NCI-H128 (cell line): ENCODE data around the gene WWC2.

Source experiments
- DNase-seq: peaks from one replicate; lab custom pipeline; 2025; ENCODE audit not compliant: unreplicated experiment; lab: John Stamatoyannopoulos, UW

WWC2 gene

DNA sequence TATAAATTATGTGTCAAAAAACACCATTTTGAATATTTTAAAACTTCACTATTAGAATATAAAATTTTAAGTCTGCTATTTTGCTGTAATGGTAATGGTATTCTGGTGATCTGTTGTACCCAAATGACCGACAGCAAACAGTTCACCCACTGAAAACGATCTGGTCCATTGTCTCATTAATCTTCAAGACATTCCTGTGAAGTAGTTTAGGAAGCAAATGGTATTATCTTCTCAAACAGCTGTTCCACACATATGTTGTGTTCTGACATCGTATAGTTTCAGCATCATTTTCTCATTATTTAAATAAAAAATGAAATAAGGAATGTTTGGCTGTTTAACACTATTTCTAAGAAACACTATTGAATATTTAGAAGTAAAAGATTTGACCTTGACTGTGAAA is 98.1 kb downstream of the WWC2 start:
- DNase-seq: no peak

DNA sequence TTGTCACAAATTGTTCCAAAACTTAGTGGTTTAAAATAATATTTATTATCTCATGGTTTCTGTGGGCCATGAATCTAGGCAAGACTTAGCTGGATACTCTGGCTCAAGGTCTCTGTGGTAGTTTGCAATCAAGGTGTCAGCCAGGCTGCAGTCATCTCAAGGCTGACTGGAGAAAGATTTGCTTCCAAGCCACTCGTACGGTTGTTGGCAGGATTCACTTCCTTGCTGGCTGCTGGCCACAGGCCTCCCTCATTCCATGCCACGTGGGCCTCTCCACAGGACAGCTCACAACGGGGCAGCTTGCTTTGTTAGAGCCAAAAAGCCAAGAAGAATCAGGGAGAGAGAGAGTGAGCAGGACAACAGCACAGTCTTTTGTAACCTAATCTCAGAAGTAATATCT is 101.4 kb downstream of the WWC2 start:
- no peak for DNase-seq

DNA sequence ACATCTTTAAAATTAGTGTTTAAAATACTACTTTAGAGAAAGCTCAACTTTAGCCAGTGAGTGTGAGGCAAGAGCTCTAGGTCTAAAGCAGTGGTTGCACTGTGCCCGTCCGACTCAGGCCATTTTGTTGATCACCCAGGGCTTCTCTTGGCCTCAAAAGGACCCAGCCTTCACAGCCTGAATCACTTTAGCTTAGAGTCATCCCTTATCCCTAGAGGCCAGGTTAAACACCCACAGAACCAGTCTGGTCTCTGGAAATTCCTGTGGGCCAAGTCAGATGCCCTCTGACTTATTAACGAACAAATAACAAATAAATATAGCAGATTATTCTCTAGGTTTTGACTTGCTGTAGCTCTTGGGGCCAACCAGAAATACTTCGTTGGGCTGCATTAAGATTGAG is 102.3 kb downstream of the WWC2 start:
- no peak for DNase-seq

DNA sequence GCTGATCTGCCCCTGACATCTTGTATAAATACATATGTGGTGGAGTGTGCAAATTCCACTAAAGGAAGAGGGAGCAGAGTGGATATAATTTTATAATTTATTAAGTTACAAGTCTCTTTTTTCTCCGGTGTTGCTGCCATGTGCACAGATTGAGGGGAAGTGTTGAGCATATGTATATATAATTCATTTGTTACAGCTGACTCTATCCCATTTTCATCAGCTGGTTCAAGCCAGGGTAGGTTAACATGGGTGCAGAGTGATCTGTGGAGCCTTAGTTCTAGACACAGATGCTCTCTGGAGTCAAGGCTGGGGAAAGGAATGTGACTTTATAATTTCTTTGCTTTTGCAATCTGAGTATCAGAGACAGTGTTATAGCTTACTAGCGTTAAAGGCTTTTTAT is 103.5 kb downstream of the WWC2 start:
- DNase-seq: no peak

DNA sequence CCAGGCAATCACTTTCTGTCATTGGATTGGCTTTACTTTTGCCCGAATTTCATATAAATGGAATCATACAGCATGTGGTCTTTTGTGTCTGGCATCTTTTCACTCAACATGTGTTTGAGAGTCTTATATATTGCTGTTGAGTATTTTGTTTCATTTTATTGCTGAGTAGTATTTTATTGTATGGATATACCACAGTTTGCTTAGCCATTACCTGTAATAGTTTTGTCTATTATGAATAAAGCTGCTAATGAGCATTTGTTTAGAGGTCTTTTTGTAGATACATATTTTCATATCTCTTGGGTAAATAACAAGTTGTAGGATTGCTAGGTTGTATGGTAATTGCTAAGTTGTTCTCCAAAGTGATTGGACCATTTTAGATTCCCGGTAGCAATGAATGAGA is 105.7 kb downstream of the WWC2 start:
- DNase-seq: no peak

DNA sequence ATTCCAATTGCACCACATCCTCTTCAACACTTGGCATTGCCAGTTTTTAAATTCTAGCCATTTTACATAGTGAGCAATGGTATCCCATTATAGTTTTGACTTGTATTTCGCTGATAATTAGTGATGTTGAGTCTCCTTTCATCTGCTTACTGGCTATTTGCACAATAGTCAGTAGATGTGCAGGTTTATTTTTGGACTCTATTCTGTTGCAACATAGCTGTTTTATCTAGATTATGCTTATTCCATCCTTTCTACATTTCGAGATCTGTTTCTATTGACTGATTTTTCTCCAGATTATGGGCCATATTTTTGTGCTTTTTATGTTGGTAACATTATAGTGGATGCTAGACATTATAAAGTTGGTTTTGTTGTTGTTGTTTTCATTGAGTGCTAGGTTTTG is 106.1 kb downstream of the WWC2 start:
- no peak for DNase-seq

DNA sequence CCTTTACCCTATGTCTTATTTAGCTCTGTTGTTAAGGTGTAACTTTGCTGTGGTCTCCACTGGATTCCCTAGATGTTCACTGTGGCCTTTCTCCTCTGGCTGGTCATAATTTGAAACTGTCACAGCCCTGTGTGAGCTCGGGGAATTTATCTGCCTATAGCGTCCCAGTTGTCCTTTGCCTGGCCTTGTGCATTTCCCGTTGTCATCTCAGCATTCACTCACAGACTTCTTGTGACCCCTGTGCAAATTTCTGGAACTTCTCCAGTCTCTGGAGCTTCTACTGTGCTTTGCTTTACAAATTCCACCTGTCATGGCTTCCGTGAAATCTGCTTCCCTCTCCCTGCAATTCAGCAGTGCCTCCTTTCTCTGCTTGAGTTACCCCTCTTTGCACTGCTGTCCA is 106.7 kb downstream of the WWC2 start:
- no peak for DNase-seq

DNA sequence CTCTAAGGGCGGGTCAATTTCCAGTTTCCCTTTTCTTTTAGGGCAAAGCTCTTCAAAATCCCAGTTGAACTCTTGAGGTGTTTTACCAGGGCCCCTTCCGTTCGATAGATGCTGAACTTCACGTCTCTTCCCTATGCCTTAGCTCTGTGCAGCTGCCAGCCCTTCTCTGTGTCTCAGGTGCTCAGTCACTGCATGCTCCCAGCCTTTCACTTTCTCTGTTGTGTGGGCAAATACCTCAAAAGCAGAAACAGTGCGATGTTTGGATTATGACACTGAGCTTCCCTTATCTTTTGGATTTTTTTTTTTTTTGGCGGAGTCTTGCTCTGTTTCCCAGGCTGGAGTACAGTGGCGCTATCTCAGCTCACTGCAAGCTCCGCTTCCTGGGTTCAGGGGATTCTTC is 112.5 kb downstream of the WWC2 start:
- no peak for DNase-seq

DNA sequence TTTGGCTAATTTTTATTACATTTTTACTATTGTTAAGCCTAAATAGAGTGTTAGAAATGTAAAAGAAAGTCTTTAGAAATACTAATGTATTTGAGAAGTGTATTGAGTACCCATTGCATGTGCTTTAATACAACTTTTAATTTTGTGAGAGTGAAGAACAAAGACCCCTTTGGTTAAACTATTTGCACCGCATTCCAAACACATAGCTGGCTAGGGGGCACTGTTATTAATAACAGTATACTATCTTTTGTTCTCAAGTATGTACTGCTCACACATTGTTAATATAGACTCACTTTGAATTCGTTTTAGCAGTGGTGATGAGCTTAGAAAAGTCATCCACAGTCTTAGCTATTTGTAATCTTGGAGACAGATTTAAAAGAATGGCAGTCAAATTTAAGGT is 114.9 kb downstream of the WWC2 start:
- no peak for DNase-seq

DNA sequence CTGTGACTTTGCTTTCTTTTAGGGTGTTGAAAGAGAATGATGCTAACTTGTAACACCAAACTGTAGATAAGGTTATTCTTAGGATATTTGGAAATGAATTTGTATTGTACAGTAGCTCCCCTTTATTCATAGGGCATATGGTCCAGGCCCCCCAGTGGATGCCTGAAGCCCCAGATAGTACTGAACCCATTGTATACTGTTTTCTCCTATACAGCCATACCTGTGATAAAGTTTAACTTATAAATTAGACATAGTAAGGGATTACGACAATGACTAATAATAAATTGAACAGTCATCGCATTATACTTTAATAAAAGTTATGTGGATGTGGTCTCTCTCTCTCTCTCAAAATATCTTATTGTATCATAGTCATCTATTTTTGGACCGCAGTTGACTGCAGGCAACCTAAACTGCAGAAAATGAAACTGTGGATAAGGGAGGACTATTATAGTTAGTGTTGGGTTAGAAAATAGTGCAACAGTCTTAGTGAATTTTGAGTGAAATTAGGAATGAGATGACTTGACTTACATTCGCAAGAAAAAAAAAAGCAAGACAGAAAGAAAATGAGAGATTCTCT is 115.9 kb downstream of the WWC2 start:
- no peak for DNase-seq

DNA sequence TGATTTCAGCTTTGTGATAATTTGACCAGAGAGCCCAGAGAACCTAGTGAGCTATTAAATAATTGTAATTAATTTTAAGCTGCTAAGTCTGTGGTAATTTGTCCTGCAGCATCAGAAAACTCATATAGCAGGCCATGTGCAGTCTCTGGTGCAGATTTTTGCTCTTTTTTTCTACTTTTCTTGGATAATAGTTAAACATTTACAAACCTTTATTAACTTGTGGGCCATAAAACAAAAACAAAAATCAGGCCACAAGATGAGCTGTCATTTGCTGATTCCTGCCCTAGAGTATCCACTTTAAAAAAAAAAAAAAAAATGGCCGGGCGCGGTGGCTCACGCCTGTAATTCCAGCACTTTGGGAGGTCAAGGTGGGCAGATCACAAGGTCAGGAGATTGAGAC is 121.2 kb downstream of the WWC2 start:
- DNase-seq: no peak

DNA sequence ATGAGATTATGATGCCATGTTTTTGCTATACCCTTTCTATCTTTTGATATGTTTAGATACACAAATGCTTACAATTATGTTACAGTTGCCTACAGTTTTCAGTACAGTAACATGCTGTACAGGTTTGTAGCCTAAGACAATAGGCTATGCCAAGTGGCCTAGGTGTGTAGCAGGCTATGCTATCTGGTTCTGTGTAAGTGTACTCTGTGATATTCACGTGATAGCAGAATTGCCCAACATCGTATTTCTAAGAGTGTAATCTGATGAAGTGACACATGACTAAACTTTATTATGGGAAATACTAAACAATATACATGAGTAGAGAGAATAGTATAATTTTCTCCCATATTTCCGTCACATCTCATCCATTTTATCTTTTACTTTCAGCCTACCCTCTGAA is 124.0 kb downstream of the WWC2 start:
- no peak for DNase-seq

DNA sequence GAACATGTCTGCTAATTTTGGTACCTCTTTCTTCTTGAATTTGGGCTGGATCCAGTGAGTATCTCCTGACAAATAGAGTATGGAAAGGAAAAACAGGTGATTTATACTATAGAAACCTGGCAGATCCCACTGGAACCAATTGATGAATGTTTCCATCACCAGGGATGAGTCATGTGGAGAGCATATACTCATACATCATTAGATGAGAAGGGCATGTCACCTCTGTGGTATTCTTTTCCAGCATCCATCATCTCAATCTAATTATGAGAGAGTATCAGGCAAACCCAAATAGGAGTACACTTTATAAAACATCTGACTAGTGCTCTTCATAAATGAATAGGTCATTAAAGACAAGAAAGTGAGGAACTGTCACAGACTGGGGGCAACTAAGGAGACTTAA is 130.3 kb downstream of the WWC2 start:
- DNase-seq: no peak

DNA sequence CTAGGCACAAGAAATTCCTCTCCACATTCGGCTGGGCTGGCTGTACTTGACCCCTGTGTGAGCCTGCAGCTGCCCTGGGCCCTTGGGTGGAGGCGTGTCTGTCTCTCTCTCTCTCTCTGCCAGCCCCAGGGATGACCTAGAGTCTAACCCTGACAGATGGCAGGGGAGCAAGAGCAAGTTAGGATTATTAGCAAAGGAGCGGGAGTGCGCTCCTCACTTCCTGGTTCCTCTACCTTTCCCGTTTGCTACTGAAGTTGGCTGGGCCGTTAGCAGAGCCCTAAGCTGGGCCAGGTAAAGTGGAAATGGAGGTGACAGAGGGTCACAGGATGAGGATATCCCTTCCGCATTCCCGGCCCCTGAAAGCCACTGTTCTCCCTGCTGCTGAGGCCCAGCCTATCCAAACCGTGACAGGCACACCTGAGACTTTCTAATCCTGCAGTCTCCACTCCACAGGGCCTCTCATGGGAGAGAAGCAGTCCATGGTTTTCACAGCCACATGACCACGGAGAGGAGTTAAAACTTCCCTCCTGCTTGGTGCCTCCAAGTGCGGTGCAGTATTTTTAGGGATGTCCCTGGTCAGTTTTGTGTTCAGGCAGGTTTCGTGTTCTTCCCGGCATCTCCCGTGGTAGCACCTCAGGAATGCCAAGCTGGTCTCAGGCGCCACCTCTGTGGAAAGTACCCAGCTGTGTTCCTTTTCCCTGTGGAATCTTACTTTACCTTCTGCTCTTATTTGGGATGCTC is 141.7 kb downstream of the WWC2 start:
- DNase-seq: no peak

DNA sequence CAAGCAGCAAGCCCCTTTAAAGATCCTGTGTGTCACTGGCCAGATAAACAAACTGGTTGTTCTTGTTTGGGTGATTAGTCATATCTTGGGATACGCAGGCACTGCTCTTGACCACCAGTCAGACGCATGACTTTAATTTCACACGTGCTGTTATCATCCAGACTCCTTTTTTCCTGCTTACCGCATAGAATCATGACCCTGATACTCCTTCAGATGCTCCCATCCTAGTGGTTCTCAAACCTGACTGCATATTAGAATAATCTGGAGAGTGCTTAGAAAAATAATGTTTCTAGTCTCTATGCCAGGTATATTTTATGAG is 142.2 kb downstream of the WWC2 start:
- no peak for DNase-seq

DNA sequence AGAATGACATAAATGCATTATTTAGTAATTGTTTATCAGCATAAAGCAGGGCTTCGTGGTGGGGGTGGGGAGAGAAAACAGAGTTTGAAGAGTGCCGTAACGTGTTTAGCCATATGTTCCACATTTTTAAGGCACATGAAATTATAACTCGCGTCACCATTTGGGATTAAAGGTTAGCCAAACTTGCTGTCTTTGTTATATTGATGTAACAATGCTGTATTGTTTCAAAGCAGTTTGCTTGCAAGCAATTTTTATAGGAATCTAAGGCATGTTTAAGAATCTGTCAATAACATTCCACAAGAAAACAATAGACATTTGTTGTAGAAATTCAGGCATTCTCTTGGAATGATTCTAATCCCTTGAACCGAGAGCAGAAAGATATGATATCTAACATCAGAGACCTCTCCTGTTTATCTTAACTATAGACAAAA is 142.7 kb downstream of the WWC2 start:
- DNase-seq: no peak

DNA sequence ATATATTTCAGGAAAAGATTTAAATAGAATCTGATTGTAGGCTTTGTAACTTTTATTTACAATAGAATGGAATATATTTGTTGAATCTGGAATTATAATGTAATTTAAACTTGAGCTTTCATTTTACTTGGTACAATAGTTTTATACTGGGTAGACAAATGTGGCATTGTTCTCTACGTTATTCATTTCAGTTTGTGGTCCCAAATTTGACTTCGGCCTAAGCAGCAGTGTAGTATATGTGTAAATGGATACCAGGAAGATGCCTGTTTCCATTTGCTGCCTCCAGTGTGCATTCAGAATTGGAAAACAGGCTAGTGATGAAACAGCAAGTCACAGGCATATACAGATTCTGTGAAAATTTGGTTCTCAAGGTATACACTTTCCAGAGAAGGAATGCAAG is 143.2 kb downstream of the WWC2 start:
- DNase-seq: no peak

DNA sequence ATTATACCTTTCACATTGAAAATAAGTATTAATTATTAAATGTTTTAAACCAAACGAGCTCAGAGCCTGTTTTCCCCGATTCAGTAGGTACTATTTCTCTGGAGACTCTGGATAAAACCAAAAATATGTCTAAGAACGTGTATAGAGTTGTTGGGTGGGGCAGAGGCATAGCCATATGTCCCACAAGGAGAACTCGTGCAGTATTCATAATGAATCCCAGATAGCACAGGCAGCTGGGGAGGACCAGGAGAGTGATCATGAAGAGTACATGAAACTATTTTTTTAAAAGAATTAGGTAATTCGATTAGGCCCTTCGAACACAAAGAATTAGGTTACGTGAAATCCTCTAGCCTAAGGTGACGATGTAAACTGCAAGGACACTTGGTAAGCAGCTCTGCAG is 145.0 kb downstream of the WWC2 start:
- no peak for DNase-seq

DNA sequence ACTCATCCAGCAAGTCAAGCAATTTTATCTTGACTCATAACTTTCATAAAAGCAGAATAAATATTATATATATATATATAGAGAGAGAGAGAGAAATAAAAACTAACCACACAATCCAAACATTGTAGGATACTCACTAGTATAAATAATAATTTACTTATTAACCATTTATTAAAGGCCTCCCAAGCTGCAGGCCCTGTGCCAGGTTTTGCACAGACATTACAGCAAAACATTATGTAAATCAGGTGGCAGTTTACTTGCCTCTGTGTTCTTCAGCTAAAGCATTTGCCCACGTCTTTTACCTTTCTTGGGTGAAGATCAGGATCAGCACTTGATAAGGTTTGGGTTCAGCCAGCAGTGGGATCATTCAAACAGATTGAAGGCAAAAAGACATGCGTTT is 145.4 kb downstream of the WWC2 start:
- DNase-seq: no peak

DNA sequence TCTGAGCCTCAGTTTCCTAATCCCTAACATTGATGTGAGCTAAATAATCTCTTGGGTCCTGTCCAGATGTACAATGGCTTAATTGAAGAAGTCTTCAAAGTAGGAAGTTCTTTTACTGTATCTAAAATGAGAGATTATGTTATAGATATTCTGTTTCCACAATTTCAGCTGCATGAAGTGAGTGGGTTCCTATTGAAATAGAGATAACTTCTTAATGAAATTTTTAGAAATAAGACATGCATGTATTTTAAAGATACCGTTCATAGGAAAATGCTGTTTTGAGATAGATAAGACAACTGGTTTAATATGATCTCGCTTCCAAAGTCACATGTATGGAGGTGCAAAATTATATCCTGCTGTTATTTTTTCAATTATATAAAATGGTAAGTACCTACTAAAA is 149.1 kb downstream of the WWC2 start:
- no peak for DNase-seq

DNA sequence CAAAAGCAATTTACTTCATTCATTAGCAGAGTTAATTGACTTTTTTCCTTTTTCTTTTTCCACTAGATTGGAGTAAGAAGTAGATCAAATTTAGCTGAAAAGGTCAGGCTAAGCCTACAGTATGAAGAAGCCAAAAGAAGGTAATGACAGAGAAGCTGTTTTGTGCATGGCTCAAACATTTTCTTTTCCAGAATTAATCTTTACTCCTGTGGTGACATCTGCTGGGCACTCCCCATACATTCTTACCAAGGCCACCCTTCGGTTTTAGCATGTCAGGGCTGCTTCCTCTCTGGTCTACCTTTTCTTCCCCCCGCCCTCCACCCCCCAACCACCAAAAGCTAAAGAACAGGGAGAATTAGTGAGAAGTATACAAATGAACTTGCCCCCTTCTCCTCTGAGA is 150.8 kb downstream of the WWC2 start:
- peak; percentile 19 for DNase-seq

DNA sequence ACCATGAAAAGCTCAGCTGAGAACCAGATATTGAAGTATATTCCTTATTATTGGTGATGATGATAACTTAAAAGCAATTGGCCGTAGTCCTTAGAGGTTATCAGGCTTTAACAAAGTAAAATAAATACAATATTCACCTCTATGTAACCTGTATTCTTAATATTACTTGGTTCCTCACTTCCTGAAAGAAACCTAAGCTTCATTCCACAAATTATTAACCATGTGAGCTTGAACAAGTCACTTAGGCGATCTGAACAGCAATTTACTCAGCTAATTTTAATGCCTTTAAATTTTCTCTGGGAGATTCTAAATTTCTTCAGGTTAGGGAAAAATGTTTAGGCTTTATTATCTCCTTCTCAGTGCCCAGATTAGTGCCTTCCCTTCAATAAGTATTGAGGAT is 151.8 kb downstream of the WWC2 start:
- no peak for DNase-seq

DNA sequence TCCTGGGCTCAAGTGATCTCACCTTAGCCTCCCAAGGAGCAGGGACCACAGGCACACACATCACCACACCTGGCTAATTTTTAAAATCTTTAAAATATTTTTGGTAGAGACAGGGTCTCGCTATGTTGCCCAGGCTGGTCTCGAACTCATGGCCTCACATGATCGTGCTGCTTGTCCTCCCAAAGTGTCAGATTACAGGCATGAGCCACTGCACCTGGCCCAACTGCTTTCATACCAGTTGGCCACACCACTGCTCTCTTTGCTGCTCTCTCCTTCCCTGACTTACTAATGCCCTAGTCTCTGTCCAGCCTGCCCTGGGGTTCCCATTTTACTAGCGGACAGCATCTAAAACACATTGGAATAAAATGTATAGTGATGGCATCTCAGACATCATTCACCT is 153.9 kb downstream of the WWC2 start:
- no peak for DNase-seq
